Measurements from ENCODE around the gene LRRC40. TPM values are rescaled to one million over a fixed set of nuclear protein-coding genes. Genes with fewer than 3 reads are reported as not detected.

LRRC40 gene
- total and polyA plus RNA-seq, 2 donors (not counting 3 experiments of a cell fraction or from before 2014, with no cell fraction given): 8.1 to 21.1 TPM

DNA sequence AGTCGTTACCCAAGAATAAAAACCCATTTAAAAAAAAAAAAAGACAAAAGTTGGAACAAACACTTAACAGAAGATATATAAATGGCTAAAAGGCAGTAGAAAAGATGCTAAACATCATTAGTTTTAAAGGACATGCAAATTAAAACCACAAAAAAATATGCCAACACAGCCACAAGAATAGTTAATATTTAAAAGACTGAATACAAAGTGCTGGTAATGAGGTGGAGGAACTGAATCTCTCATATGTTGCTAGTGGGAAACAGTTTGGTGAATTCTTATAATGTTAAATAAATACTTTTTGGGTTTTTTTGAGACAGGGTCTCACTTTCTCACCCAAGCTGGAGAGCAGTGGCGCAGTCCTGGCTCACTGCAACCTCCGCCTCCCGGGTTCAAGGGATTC, 10.0 kb downstream of the LRRC40 start:
- Histone ChIP-seq H3K27me3 (ENCODE audit: control insufficient read depth in 2 of 2, insufficient read depth in 2 of 2, low read length in 2 of 2) (no peaks in the 10 kb centered on the region), H3K4me3 (replicated peaks in 1 of 3; ENCODE audit: insufficient read depth in 1 of 3, low read depth in 1 of 3, low read length in 3 of 3) (no peak overlapping the region), H3K9me3 (replicated peaks; ENCODE audit: control insufficient read depth, insufficient read depth, low read length) (no peaks in the 10 kb centered on the region), H4K20me1 (replicated peaks; ENCODE audit: control insufficient read depth, extremely low read depth, insufficient read depth, low read length) (no peaks in the 10 kb centered on the region), H3K4me2 (ENCODE audit: insufficient read depth, low read length) (no peak overlapping the region), H3K36me3 (ENCODE audit: control insufficient read depth in 2 of 2, extremely low read depth in 1 of 2, insufficient read depth in 2 of 2, low read length in 2 of 2) (no peaks in the 10 kb centered on the region), H2AFZ (ENCODE audit: low read depth, low read length) (no peak overlapping the region), H3K79me2 (ENCODE audit: control insufficient read depth, insufficient read depth, low read length) (peaks cover 68% of the 10 kb centered on the region), H3K9me1 (replicated peaks; ENCODE audit: control insufficient read depth, extremely low read depth, insufficient read depth, low read length) (no peaks in the 10 kb centered on the region), H3K27ac (ENCODE audit: insufficient read depth, low read depth, low read length) (no peak overlapping the region), H3K9ac (replicated peaks; ENCODE audit: extremely low read depth, insufficient read depth, low read length) (no peak overlapping the region), H3K4me1 (ENCODE audit: control insufficient read depth, extremely low read depth, insufficient read depth, low read length) (no peaks in the 10 kb centered on the region)
- FAIRE-seq (no peak), DNase-seq (ENCODE audit: low read depth, low spot score) (no peak)
- BruUV-seq (replicated peaks): no TSS peak
- dilution Hi-C loops (cut with MboI; ENCODE audit: extremely low pct_ligation_motif_present, low sequenced_read_pairs): no loop called here
- intact Hi-C loops (cut with micrococcal nuclease): no loop called here
- POLR2A ChIA-PET: no interaction called here
- TF ChIP-seq, protein P1, sequence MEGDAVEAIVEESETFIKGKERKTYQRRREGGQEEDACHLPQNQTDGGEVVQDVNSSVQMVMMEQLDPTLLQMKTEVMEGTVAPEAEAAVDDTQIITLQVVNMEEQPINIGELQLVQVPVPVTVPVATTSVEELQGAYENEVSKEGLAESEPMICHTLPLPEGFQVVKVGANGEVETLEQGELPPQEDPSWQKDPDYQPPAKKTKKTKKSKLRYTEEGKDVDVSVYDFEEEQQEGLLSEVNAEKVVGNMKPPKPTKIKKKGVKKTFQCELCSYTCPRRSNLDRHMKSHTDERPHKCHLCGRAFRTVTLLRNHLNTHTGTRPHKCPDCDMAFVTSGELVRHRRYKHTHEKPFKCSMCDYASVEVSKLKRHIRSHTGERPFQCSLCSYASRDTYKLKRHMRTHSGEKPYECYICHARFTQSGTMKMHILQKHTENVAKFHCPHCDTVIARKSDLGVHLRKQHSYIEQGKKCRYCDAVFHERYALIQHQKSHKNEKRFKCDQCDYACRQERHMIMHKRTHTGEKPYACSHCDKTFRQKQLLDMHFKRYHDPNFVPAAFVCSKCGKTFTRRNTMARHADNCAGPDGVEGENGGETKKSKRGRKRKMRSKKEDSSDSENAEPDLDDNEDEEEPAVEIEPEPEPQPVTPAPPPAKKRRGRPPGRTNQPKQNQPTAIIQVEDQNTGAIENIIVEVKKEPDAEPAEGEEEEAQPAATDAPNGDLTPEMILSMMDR (IDR thresholded peaks at IDR 0.05; ENCODE audit: extremely low read depth in 1 of 2, insufficient read depth in 1 of 2, low read depth in 1 of 2, low read length in 2 of 2): no peak
- TF ChIP-seq EZH2 (IDR thresholded peaks at IDR 0.05; ENCODE audit: borderline replicate concordance, low read depth, low read length, severe bottlenecking) (no peak), POLR2A (IDR thresholded peaks at IDR 0.05; ENCODE audit: low read depth, low read length) (no peak), POLR2AphosphoS5 (IDR thresholded peaks at IDR 0.05; ENCODE audit: insufficient read depth, low read depth, low read length) (no peak), GATA2 (IDR thresholded peaks at IDR 0.05; ENCODE audit: insufficient read depth, insufficient read length, low read depth, low read length) (no peak), FOS (IDR thresholded peaks at IDR 0.05; ENCODE audit: borderline replicate concordance, insufficient read depth, low read length) (no peak), JUN (IDR thresholded peaks at IDR 0.05; ENCODE audit: borderline replicate concordance, insufficient read depth, insufficient read length, low read depth) (no peak), MYC (IDR thresholded peaks at IDR 0.05; ENCODE audit: low read depth, low read length) (no peak)
- TF ChIP-seq, protein P2, sequence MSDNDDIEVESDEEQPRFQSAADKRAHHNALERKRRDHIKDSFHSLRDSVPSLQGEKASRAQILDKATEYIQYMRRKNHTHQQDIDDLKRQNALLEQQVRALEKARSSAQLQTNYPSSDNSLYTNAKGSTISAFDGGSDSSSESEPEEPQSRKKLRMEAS (IDR thresholded peaks at IDR 0.05; ENCODE audit: insufficient read depth, insufficient read length): no peak
- CTCF ChIA-PET: no interaction called here
